ENCODE results near the gene DYDC2. TPM values are rescaled to one million over a fixed set of nuclear protein-coding genes. Genes with fewer than 3 reads are reported as not detected.

Gene DYDC2
- total RNA-seq, 1 donor, result not detected

DNA sequence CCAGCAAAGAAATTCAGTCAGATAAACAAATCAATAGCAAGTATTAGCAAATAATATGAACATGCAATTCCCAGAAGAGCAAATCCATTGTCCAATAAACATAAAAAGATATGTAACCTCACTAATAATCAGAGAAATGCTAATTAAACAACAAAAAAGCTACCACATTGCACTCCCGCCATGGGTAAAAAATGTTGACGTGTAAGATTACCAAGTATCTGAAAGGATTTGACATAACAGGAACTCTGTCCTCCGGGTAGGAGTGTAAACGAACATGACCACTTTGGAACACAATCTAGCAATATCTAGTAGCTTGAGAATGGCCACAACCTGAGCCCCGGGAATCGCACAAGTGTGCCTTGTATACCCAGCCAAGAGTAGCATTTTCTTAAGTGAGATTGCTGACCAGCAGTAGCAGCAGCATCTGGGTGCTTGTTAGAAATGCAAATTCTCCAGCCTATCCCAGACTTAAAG, 31.7 kb upstream of the DYDC2 start:
- Histone ChIP-seq H3K4me3 (ENCODE audit: insufficient read depth, low read length) (no peak overlapping the region), H3K27me3 (ENCODE audit: insufficient read depth, low read length) (peaks cover 4% of the 10 kb centered on the region), H3K4me1 (ENCODE audit: insufficient read depth, low read length) (peaks cover 5% of the 10 kb centered on the region), H3K79me2 (ENCODE audit: insufficient read depth, low read length) (no peaks in the 10 kb centered on the region), H3K4me2 (ENCODE audit: insufficient read depth, low read length) (no peak overlapping the region), H3K9me3 (ENCODE audit: low read depth, low read length) (no peaks in the 10 kb centered on the region), H4K20me1 (ENCODE audit: insufficient read depth, low read length) (no peaks in the 10 kb centered on the region), H3K27ac (ENCODE audit: low read depth, low read length) (no peak overlapping the region), H2AFZ (ENCODE audit: low read length) (no peak overlapping the region), H3K36me3 (ENCODE audit: insufficient read depth, low read length) (no peaks in the 10 kb centered on the region)
- TF ChIP-seq, protein P1, sequence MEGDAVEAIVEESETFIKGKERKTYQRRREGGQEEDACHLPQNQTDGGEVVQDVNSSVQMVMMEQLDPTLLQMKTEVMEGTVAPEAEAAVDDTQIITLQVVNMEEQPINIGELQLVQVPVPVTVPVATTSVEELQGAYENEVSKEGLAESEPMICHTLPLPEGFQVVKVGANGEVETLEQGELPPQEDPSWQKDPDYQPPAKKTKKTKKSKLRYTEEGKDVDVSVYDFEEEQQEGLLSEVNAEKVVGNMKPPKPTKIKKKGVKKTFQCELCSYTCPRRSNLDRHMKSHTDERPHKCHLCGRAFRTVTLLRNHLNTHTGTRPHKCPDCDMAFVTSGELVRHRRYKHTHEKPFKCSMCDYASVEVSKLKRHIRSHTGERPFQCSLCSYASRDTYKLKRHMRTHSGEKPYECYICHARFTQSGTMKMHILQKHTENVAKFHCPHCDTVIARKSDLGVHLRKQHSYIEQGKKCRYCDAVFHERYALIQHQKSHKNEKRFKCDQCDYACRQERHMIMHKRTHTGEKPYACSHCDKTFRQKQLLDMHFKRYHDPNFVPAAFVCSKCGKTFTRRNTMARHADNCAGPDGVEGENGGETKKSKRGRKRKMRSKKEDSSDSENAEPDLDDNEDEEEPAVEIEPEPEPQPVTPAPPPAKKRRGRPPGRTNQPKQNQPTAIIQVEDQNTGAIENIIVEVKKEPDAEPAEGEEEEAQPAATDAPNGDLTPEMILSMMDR (IDR thresholded peaks at IDR 0.05; ENCODE audit: extremely low read depth, low read depth, low read length), result no peak
- no peak for DNase-seq (ENCODE audit: insufficient read length, low spot score, missing footprints)

DNA sequence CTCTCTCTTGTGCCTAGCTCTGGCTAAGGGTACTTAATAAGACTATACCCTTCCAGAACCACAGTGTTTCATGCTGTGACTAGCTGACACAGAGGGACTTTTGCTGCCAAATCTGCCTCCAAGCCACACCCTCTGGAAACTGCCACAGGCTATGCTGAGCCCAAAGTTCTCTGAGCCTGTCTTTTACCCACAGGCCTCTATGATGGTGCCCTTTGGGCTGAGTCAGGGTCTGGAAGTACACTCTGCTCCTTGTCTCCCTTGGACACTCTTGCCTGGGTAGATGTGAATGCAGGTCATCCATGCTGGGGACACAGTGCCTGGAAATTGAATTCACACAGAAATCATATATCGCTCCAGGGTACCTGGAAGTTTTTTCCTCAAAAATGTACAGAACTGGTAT, 22.6 kb upstream of the DYDC2 start:
- no peak overlapping the region for H3K27ac ChIP-seq (ENCODE audit: low read depth, low read length)
- no peak overlapping the region for H3K4me2 ChIP-seq (ENCODE audit: insufficient read depth, low read length)
- no peak overlapping the region for H2AFZ ChIP-seq (ENCODE audit: low read length)
- H3K79me2 ChIP-seq (ENCODE audit: insufficient read depth, low read length), result no peaks in the 10 kb centered on the region
- H3K9me3 ChIP-seq (ENCODE audit: low read depth, low read length), result no peaks in the 10 kb centered on the region
- no peak for DNase-seq (ENCODE audit: insufficient read length, low spot score, missing footprints)
- H4K20me1 ChIP-seq (ENCODE audit: insufficient read depth, low read length), result no peaks in the 10 kb centered on the region
- TF ChIP-seq, protein P1 (IDR thresholded peaks at IDR 0.05; ENCODE audit: extremely low read depth, low read depth, low read length), result no peak
- H3K4me3 ChIP-seq (ENCODE audit: insufficient read depth, low read length), result no peak overlapping the region
- no peaks in the 10 kb centered on the region for H3K36me3 ChIP-seq (ENCODE audit: insufficient read depth, low read length)
- no peaks in the 10 kb centered on the region for H3K4me1 ChIP-seq (ENCODE audit: insufficient read depth, low read length)
- H3K27me3 ChIP-seq (ENCODE audit: insufficient read depth, low read length), result no peaks in the 10 kb centered on the region

DNA sequence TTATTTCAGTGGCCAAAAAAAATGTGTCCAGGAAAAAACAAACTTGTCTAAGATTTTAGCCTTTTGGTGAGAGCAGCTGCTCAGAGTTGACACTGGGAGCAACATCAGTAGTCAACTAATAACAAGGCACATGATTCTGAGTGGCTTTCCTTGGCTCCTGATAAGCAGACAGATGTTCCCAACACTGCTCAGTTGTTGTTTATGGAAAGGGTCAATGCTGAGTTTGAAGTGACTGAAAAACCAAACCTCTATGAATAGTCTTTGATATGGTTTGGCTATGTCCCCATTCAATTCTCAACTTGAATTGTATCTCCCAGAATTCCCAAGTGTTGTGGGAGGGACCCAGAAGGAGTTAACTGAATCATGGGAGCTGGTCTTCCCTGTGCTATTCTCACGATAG, 12.3 kb upstream of the DYDC2 start:
- no peaks in the 10 kb centered on the region for H3K27me3 ChIP-seq (ENCODE audit: insufficient read depth, low read length)
- no peaks in the 10 kb centered on the region for H3K9me3 ChIP-seq (ENCODE audit: low read depth, low read length)
- H3K79me2 ChIP-seq (ENCODE audit: insufficient read depth, low read length), result no peaks in the 10 kb centered on the region
- no peaks in the 10 kb centered on the region for H4K20me1 ChIP-seq (ENCODE audit: insufficient read depth, low read length)
- TF ChIP-seq, protein P1 (IDR thresholded peaks at IDR 0.05; ENCODE audit: extremely low read depth, low read depth, low read length), result no peak
- no peak for DNase-seq (ENCODE audit: insufficient read length, low spot score, missing footprints)
- no peak overlapping the region for H3K4me3 ChIP-seq (ENCODE audit: insufficient read depth, low read length)
- no peak overlapping the region for H3K4me2 ChIP-seq (ENCODE audit: insufficient read depth, low read length)
- H3K4me1 ChIP-seq (ENCODE audit: insufficient read depth, low read length), result no peaks in the 10 kb centered on the region
- H2AFZ ChIP-seq (ENCODE audit: low read length), result no peak overlapping the region
- no peak overlapping the region for H3K27ac ChIP-seq (ENCODE audit: low read depth, low read length)
- H3K36me3 ChIP-seq (ENCODE audit: insufficient read depth, low read length), result no peaks in the 10 kb centered on the region

DNA sequence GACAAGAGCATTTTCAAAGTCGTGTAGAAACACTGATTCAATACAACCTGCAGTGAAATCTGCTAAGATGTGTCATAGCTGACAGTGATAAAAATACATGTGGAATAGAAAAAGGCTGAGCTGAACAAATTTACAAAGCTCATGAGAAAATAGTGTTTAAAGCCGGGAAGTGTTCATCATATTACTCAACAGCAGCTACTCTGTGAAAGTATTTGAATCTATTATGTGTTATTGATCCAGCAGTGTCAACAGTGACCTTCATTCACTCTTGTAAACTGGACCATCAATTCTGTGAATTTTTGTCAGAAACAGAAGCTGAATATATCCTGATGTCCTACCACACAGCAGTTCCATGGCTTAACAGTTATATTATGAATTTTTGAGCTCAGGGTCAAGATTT, 11.7 kb upstream of the DYDC2 start:
- no peaks in the 10 kb centered on the region for H3K36me3 ChIP-seq (ENCODE audit: insufficient read depth, low read length)
- no peaks in the 10 kb centered on the region for H3K27me3 ChIP-seq (ENCODE audit: insufficient read depth, low read length)
- no peaks in the 10 kb centered on the region for H4K20me1 ChIP-seq (ENCODE audit: insufficient read depth, low read length)
- TF ChIP-seq, protein P1 (IDR thresholded peaks at IDR 0.05; ENCODE audit: extremely low read depth, low read depth, low read length), result no peak
- no peak overlapping the region for H2AFZ ChIP-seq (ENCODE audit: low read length)
- H3K79me2 ChIP-seq (ENCODE audit: insufficient read depth, low read length), result no peaks in the 10 kb centered on the region
- no peak for DNase-seq (ENCODE audit: insufficient read length, low spot score, missing footprints)
- H3K4me1 ChIP-seq (ENCODE audit: insufficient read depth, low read length), result no peaks in the 10 kb centered on the region
- no peak overlapping the region for H3K4me3 ChIP-seq (ENCODE audit: insufficient read depth, low read length)
- no peak overlapping the region for H3K27ac ChIP-seq (ENCODE audit: low read depth, low read length)
- H3K9me3 ChIP-seq (ENCODE audit: low read depth, low read length), result no peaks in the 10 kb centered on the region
- H3K4me2 ChIP-seq (ENCODE audit: insufficient read depth, low read length), result no peak overlapping the region
